ENCODE data around the gene PCNA.
A peak's percentile ranks its signal among the peaks of the same experiment; 100 is the strongest.

DNA sequence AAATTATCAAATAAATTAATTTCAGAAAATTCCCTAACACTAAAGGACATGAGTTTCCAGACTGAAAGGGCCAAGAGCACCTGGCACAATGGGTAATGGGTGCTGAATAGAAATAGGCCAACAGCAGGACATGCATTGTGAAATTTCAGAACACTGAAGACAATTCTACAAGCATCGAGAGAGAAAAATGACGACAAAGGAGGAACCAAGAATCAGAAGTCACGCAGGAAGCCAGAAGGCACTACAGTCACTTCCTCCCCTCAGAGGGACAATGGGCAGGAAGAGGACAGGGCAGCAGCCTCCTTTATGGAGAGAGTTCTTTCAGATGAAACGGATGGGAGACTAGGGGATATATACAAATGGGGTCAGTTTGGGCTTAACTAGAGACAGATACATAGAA is 29.6 kb downstream of the PCNA start:
- TF ChIP-seq, protein P1, sequence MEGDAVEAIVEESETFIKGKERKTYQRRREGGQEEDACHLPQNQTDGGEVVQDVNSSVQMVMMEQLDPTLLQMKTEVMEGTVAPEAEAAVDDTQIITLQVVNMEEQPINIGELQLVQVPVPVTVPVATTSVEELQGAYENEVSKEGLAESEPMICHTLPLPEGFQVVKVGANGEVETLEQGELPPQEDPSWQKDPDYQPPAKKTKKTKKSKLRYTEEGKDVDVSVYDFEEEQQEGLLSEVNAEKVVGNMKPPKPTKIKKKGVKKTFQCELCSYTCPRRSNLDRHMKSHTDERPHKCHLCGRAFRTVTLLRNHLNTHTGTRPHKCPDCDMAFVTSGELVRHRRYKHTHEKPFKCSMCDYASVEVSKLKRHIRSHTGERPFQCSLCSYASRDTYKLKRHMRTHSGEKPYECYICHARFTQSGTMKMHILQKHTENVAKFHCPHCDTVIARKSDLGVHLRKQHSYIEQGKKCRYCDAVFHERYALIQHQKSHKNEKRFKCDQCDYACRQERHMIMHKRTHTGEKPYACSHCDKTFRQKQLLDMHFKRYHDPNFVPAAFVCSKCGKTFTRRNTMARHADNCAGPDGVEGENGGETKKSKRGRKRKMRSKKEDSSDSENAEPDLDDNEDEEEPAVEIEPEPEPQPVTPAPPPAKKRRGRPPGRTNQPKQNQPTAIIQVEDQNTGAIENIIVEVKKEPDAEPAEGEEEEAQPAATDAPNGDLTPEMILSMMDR (IDR thresholded peaks at IDR 0.05) = no peak
- no peak for TF ChIP-seq POLR2A (IDR thresholded peaks at IDR 0.05; ENCODE audit: low read depth)
- TF ChIP-seq EP300 (IDR thresholded peaks at IDR 0.05) = no peak
- TF ChIP-seq POLR2AphosphoS5 (IDR thresholded peaks at IDR 0.05) = peak; percentile 36 to 49

All from esophagus muscularis mucosa (tissue), 4 donors.